Stimulated activated CD4-positive, alpha-beta T cell treated with anti-CD3 and anti-CD28 coated beads, Interleukin-2, amount 100 ng/mL, for 4 hours (primary cell): ENCODE measurements around the gene EMB.
"Not testable (repeated sequence)": the region's sequence is repeated elsewhere in the genome, so short reads cannot be mapped to it uniquely, and the experiment has no call there.

Experiments
- DNase-seq: peaks from one replicate; pipeline ENCODE4 v3.0.0-alpha.2; 2020; ENCODE audit warnings: low read depth

Gene EMB

DNA sequence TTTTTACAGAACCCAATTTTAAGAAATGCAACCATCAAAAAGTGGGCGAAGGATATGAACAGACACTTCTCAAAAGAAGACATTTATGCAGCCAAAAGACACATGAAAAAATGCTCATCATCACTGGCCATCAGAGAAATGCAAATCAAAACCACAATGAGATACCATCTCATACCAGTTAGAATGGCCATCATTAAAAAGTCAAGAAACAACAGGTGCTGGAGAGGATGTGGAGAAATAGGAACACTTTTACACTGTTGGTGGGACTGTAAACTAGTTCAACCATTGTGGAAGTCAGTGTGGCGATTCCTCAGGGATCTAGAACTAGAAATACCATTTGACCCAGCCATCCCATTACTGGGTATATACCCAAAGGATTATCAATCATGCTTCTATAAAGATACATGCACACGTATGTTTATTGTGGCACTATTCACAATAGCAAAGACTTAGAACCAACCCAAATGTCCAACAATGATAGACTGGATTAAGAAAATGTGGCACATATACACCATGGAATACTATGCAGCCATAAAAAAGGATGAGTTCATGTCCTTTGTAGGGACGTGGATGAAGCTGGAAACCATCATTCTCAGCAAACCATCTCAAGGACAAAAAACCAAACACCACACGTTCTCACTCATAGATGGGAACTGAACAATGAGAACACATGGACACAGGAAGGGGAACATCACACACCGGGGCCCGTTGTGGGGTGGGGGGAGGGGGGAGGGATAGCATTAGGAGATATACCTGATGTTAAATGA, 19.7 kb downstream of the EMB start:
- not testable (repeated sequence) for DNase-seq

DNA sequence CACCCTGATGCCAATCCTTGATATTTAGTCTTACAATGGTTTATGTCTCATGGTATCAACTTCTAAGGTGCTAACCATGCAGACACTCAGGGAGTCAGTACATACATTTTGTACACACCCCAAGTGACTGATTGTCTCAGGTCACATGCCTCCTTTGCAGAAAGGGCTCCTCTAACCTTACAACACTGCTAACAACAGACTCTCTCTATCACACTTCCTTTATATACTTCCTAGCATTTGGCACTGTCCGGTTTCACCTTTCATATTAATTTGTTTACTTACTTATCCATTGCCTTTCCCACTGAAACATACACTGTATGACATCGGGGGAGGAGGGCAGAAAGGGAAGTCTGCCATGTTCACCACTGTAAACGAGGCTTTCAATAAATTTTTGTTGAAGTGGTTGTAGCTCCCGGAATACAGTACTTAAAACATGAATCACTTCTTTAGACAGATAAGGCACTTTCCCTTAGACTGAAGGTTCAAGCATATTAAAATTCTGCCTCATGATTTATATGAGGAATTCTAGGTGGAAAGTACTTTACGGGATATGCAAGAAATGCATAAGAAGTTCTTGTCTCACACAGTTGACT, 20.6 kb downstream of the EMB start:
- no peak for DNase-seq

DNA sequence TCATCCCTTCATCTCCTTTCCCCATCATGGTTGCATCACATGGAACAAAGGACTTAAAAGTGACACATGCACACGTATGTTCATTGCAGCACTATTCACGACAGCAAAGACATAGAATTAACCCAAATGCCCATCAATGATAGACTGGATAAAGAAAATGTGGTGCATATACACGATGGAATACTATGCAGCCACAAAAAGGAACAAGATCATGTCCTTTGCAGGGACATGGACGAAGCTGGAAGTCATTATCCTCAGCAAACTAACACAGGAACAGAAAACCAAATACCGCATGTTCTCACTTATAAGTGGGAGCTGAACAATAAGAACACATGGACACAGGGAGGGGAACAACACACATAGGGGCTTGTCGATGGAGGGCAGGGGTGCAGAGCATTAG, 21.4 kb downstream of the EMB start:
- DNase-seq, result not testable (repeated sequence)

DNA sequence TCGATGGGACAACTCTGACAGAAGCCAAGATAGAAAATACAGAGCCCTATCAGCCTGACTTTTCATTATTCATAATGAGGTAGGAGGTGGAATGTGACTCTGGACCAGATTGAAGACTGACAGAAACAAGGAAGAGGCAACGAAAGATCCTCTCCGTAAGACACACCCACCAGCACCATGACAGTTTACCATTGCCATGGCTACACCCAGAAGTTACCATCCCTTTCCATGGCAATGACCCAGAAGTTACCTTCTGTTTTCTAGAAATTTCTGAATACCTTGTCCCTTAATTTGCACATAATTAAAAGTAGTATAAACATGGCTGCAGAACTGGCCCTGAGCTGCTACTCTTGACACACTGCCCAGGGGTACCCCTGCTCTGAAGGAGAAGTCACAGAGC, 24.5 kb downstream of the EMB start:
- not testable (repeated sequence) for DNase-seq

DNA sequence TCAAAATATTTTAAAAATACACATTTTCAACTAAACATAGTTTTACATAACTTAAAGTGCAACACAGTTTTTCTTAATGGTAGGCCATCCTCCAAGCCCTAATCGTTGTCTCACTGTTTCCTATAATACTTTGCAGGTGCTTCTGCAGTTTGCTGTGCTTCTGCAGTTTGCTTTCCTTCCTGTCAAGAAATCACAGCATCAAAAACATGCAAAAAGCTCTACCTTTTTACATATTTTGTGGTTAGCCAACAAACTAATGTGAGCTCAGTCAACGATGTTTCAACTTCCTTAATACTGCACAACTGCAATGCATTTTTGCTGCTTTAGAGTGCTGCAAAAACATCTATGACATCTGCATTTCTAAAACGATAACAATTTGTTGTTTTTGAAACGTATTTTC, 25.2 kb downstream of the EMB start:
- DNase-seq, result no peak

GRCh38 chr5:50410932-50411331, 30.2 kb downstream of the EMB start:
- DNase-seq, result not testable (repeated sequence)

DNA sequence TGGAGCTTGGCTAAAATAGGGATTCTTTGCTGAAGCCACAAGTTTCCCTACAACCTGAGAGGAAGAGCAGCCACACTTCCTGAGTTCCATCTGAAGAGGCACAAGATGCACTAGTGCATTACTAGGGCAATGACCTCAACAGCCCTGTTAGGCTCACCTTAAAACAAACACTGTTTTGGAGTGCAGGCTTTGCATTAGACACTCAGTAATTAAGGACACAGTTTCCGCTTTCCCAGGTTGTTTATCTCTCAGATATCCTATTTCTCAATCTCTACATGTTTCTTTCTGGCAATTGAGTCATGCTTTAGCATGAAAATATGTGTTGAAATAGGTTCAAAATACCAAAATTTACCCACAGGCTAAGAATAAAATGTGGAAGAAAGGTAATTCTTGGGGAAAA, 34.2 kb downstream of the EMB start:
- no peak for DNase-seq

DNA sequence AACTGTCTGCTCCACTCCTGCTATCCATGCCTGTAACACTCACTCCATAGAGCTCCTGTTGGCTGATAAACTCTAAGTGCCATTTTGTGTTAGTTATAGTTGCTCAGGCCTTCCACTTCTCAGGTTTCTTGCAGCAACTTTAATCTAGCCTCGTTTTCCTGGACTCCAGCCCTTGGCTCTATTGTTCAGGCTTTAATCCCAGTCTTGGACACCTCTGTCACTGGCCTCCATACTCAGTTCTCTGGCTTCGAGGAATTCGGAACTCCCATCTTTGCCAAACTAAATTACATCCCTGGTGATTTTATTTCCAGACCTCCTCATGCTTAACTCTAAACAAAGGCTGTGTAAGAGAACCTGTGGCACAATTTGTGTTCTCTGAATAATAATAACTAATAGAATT, 39.8 kb downstream of the EMB start:
- DNase-seq, result no peak

DNA sequence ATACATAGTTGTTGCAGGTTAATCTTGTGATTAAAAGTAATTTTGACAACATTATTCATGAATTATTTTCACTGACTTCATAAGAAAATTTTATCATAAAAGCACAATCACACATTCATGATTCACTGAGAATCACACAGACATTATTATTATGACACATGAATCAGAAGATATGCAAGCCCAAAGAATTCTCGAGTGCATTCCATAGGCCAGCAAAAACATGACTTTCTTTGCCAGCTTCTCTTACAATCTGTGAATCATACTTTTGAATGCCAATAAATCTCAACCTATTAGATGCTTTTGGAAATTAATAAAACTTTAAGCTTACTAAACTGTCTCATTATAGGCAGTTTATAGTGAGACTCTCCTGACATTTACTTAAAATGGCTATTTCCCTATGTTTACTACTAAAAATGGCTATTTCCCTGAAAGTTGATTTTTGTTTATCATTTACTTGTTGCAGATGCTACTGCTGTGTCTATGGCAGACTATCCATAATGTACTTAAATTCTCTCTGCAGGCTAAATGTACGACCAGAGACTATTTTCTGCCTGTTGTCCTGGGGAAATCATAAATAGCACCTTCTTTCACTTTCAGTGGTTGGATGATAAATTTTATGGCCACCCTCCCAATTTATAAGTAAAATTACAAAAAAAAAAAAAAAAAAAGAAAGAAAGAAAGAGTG, 47.0 kb downstream of the EMB start:
- not testable (repeated sequence) for DNase-seq

- DNase-seq, result not testable (repeated sequence)
Observed at GRCh38 chr5:50392289-50392688, 48.8 kb downstream of the EMB start.

- not testable (repeated sequence) for DNase-seq
Observed at GRCh38 chr5:50384381-50384780, 56.7 kb downstream of the EMB start.

DNA sequence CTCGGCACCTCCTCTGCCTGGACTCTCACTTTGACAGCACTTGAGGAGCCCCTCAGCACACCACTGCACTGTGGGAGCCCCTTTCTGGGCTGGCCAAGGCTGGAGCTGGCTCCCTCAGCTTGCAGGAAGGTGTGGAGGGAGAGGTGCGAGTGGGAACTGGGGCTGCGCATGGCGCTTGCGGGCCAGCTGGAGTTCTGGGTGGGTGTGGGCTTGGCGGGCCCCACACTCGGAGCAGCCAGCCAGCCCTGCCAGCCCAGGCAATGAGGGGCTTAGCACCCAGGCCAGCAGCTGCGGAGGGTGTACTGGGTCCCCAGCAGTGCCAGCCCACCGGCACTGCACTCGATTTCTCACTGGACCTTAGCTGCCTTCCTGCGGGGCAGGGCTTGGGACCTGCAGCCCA, 64.4 kb downstream of the EMB start:
- DNase-seq, result not testable (repeated sequence)

DNA sequence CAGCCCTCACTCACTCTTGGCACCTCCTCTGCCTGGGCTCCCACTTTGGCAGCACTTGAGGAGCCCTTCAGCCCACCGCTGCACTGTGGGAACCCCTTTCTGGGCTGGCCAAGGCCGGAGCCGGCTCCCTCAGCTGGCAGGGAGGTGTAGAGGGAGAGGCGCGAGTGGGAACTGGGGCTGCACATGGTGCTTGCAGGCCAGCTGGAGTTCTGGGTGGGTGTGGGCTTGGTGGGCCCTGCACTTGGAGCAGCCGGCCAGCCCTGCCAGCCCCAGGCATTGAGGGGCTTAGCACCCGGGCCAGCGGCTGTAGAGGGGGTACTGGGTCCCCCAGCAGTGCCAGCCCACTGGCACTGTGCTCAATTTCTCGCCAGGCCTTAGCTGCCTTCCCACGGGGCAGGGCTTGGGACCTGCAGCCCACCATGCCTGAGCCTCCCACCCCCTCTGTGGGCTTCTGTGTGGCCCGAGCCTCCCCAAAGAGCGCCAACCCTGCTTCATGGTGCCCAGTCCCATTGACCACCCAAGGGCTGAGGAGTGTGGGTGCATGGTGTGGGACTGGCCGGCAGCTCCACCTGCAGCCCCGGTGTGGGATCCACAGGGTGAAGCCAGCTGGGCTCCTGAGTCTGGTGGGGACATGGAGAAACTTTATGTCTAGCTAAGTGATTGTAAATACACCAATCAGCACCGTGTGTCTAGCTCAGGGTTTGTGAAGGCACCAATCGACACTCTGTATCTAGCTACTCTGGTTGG, 71.6 kb downstream of the EMB start:
- DNase-seq, result not testable (repeated sequence)

GRCh38 chr5:50365426-50366251, 75.4 kb downstream of the EMB start:
- DNase-seq, result no peak

DNA sequence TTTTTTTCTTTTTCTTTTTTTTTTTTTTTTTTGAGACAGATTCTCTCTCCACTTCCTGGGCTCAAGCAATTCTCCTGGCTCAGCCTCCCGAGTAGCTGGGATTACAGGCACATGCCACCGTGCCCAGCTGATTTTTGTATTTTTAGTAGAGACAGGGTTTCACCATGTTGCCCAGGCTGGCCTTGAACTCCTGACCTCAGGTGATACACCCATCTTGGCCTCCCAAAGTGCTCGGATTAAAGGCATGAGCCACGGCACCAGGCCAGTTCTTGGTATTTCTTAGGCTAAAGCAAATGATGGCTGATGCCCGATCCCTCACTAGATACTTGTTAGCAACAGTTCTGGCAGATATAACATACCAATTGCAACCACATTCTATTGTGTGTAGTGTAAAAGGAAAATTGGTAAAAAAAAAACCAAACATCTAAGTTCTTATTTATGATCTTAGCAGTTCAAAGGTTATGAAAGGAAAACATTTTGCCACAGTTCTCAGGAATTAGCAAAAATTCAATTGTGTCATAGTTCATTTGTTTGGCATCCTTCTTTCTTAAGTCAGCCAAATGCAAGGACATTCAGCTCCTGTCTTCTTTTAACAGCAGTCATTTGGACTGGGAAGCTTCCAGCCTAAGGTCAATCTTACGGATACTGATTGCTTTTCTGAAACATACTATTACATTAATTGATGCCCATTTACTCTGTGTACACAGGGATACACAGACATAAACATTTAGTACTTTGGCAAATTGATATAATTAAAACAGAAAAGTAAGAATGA, 76.4 kb downstream of the EMB start:
- not testable (repeated sequence) for DNase-seq

GRCh38 chr5:50359187-50359586, 81.9 kb downstream of the EMB start:
- no peak for DNase-seq

DNA sequence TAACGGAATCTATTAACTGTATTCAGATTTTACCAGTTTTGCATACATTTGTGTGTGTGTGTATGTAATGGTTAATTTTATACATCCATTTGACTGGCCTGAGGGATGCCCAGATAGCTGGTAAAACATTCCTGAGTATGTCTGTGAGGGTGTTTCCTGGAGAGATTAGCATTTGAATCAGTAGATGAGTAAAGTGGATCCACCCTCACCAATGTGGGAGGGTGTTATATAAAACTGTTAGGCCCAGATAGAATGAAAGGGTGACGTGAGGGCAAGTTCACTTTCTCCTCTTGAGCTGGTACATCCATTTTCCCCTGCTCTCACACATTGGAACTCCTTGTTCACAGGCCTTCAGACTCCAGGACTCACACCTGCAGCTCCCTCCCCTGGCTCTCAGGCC, 88.7 kb downstream of the EMB start:
- no peak for DNase-seq
